ENCODE results near the gene HYOU1. TPM values are rescaled to one million over a fixed set of nuclear protein-coding genes. Genes with fewer than 3 reads are reported as not detected.

Gene HYOU1
- total RNA-seq, 1 experiment from 2014 or later: 268 TPM

DNA sequence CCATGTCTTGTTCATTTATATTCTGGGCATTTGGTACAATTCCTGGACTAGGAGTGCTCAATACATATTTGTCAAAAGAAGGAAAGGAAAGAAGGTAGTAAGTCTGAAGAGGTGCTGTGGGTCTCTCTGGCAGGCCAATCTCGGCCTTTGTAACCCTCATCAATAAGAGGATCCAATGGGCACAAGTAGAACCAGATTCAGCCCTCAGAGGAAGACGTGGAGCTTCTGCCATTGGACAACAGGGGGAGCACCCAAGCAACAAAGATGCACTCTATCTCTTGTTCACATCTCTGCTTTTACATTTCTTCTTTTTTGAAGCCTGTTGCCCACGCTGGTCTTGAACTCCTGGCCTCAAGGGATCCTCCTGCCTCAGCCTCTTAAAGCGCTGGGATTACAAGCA is 8.4 kb upstream of the HYOU1 start:
- TF ChIP-seq TCF7L2 (IDR thresholded peaks at IDR 0.05; ENCODE audit: low read depth, low read length) (no peak), CTCF (IDR thresholded peaks at IDR 0.05) (peak; percentile 85; the same call in 1 of the 2 replicates), POLR2AphosphoS5 (IDR thresholded peaks at IDR 0.05; ENCODE audit: low read depth, low read length) (no peak), SIN3A (IDR thresholded peaks at IDR 0.05; ENCODE audit: borderline replicate concordance, insufficient read depth, low read depth, low read length) (no peak)
- TF ChIP-seq, protein P1, sequence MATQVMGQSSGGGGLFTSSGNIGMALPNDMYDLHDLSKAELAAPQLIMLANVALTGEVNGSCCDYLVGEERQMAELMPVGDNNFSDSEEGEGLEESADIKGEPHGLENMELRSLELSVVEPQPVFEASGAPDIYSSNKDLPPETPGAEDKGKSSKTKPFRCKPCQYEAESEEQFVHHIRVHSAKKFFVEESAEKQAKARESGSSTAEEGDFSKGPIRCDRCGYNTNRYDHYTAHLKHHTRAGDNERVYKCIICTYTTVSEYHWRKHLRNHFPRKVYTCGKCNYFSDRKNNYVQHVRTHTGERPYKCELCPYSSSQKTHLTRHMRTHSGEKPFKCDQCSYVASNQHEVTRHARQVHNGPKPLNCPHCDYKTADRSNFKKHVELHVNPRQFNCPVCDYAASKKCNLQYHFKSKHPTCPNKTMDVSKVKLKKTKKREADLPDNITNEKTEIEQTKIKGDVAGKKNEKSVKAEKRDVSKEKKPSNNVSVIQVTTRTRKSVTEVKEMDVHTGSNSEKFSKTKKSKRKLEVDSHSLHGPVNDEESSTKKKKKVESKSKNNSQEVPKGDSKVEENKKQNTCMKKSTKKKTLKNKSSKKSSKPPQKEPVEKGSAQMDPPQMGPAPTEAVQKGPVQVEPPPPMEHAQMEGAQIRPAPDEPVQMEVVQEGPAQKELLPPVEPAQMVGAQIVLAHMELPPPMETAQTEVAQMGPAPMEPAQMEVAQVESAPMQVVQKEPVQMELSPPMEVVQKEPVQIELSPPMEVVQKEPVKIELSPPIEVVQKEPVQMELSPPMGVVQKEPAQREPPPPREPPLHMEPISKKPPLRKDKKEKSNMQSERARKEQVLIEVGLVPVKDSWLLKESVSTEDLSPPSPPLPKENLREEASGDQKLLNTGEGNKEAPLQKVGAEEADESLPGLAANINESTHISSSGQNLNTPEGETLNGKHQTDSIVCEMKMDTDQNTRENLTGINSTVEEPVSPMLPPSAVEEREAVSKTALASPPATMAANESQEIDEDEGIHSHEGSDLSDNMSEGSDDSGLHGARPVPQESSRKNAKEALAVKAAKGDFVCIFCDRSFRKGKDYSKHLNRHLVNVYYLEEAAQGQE (IDR thresholded peaks at IDR 0.05; ENCODE audit: insufficient read depth in 1 of 2, low read depth in 2 of 2, low read length in 1 of 2): no peak
- intact Hi-C loops (cut with micrococcal nuclease; ENCODE audit: unreplicated experiment): no loop called here
- Histone ChIP-seq H3K9me3 (ENCODE audit: control insufficient read depth, insufficient read depth, low read depth, low read length) (no peaks in the 10 kb centered on the region), H3K4me3 (ENCODE audit: low read depth in 2 of 2, low read length in 2 of 2) (no peak overlapping the region), H3K4me1 (ENCODE audit: control insufficient read depth, insufficient read depth, low read length) (peaks cover 8% of the 10 kb centered on the region; the same call in 1 of the 2 replicates), H3K36me3 (ENCODE audit: control insufficient read depth, insufficient read depth, low read length) (no peaks in the 10 kb centered on the region; the same call in 1 of the 2 replicates), H3K27me3 (ENCODE audit: control insufficient read depth, insufficient read depth, low read length) (no peaks in the 10 kb centered on the region), H3K27ac (ENCODE audit: low read length) (no peak overlapping the region)
- CTCF ChIA-PET: no interaction called here
- no TSS peak for BruUV-seq (replicated peaks)
- DNase-seq (ENCODE audit: low read depth, low spot score): no peak
- ATAC-seq: 0 out of 2 replicates have a peak, but pooled peaks have one; percentile 34
- POLR2A ChIA-PET: no interaction called here
- in situ Hi-C loops (cut with HindIII; ENCODE audit: low pct_unique_long_range_greater_than_20kb, low sequenced_read_pairs): no loop called here

DNA sequence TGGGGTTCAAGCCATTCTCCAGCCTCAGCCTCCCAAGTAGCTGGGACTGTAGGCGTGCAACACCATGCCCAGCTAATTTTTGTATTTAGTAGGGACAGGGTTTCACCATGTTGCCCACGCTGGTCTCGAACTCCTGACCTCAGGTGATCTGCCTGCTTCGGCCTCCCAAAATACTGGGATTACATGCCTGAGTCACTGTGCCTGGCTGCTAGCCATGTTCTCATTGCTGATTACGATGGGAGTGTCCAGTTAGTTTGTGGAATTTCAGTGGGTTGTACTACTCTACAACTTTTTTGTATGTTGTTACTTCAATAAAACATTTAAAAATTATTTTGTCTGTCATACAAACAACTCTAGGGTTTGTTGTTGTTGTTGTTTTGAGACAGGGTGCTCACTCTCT is 5.8 kb upstream of the HYOU1 start:
- no peaks in the 10 kb centered on the region for H3K9me3 ChIP-seq (ENCODE audit: control insufficient read depth, insufficient read depth, low read depth, low read length)
- peaks cover 6% of the 10 kb centered on the region; the same call in 1 of the 2 replicates for H3K4me1 ChIP-seq (ENCODE audit: control insufficient read depth, insufficient read depth, low read length)
- DNase-seq (ENCODE audit: low read depth, low spot score) (no peak), ATAC-seq (no peak)
- H3K27ac ChIP-seq (ENCODE audit: low read length): no peak overlapping the region
- H3K36me3 ChIP-seq (ENCODE audit: control insufficient read depth, insufficient read depth, low read length): no peaks in the 10 kb centered on the region; the same call in 1 of the 2 replicates
- no peak for TF ChIP-seq CTCF (IDR thresholded peaks at IDR 0.05)
- no peak for TF ChIP-seq POLR2AphosphoS5 (IDR thresholded peaks at IDR 0.05; ENCODE audit: low read depth, low read length)
- TF ChIP-seq, protein P1 (IDR thresholded peaks at IDR 0.05; ENCODE audit: insufficient read depth in 1 of 2, low read depth in 2 of 2, low read length in 1 of 2): no peak
- TF ChIP-seq TCF7L2 (IDR thresholded peaks at IDR 0.05; ENCODE audit: low read depth, low read length): no peak
- H3K4me3 ChIP-seq (ENCODE audit: low read depth in 2 of 2, low read length in 2 of 2): no peak overlapping the region
- ChIA-PET POLR2A (no interaction called here), CTCF (no interaction called here)
- no TSS peak for BruUV-seq (replicated peaks)
- intact Hi-C loops (cut with micrococcal nuclease; ENCODE audit: unreplicated experiment) (no loop called here), in situ Hi-C loops (cut with HindIII; ENCODE audit: low pct_unique_long_range_greater_than_20kb, low sequenced_read_pairs) (no loop called here)
- H3K27me3 ChIP-seq (ENCODE audit: control insufficient read depth, insufficient read depth, low read length): no peaks in the 10 kb centered on the region
